IMR-90 (cell line): ENCODE results near the gene GAL3ST3. TPM values are rescaled to one million over a fixed set of nuclear protein-coding genes. Genes with fewer than 3 reads are reported as not detected.

Source experiments
- ATAC-seq: fragments of 200-7000 bp; cut with Tn5 transposase; 2 replicates; pipeline ENCODE4 v1.9.1; 2020; ENCODE audit warnings: low read depth, mild to moderate bottlenecking, moderate library complexity
- BruUV-seq: library from RNA; stranded (reverse); fragments of 400-500 nt; replicated peaks from 2 replicates; lab custom pipeline; 2021; lab: Mats Ljungman, UMichigan
- CTCF ChIA-PET: fragments of 300-600 bp; formaldehyde crosslinking; extraction: SDS; loops from one replicate; lab custom pipeline; 2021; ENCODE audit warnings: antibody characterized with exemption; lab: Yijun Ruan, JAX
- POLR2A ChIA-PET: fragments of 300-600 bp; sonication (Branson Sonifier 250); formaldehyde crosslinking; loops from one replicate; lab custom pipeline; 2022; ENCODE audit warnings: antibody characterized with exemption; ENCODE audit not compliant: unreplicated experiment; lab: Charles Lee
- DNase-seq: peaks from one replicate; pipeline ENCODE4 v3.0.0; 2013
- H2AFZ ChIP-seq: replicated peaks from 2 replicates; pipeline ENCODE3; 2013; ENCODE audit warnings: low read length, mild to moderate bottlenecking; ENCODE audit not compliant: poor library complexity
- H2AK5ac ChIP-seq: 2 replicates; pipeline ENCODE4 v1.6.1; 2013; ENCODE audit warnings: low read depth, low read length, inconsistent platforms
- H2AK9ac ChIP-seq: replicated peaks from 2 replicates; pipeline ENCODE3; 2013; ENCODE audit warnings: mild to moderate bottlenecking, low read depth, low read length, moderate library complexity; ENCODE audit not compliant: poor library complexity
- H2BK120ac ChIP-seq: 2 replicates; pipeline ENCODE4 v1.6.1; 2013; ENCODE audit warnings: low read depth, low read length, inconsistent platforms
- H2BK15ac ChIP-seq: 3 replicates; pipeline ENCODE4 v1.6.1; 2013; ENCODE audit warnings: low read depth, low read length, inconsistent platforms
- H2BK20ac ChIP-seq: 2 replicates; pipeline ENCODE4 v1.6.1; 2013; ENCODE audit warnings: low read depth, mild to moderate bottlenecking, inconsistent platforms, low read length, moderate library complexity
- H2BK5ac ChIP-seq: 2 replicates; pipeline ENCODE4 v1.6.1; 2013; ENCODE audit warnings: mild to moderate bottlenecking, low read depth, low read length, inconsistent platforms; ENCODE audit not compliant: poor library complexity, severe bottlenecking
- H3K14ac ChIP-seq: replicated peaks from 2 replicates; pipeline ENCODE4 v1.6.1; 2013; ENCODE audit warnings: low read depth, low read length, inconsistent platforms
- H3K18ac ChIP-seq: 2 replicates; pipeline ENCODE4 v1.6.1; 2013; ENCODE audit warnings: low read depth, low read length, control low read depth
- H3K23ac ChIP-seq: 2 replicates; pipeline ENCODE4 v1.6.1; 2013; ENCODE audit warnings: low read depth, low read length, inconsistent platforms
- H3K27ac ChIP-seq: 2 replicates; pipeline ENCODE4 v1.5.1; 2013; ENCODE audit warnings: mild to moderate bottlenecking, control low read depth, low read length; ENCODE audit not compliant: insufficient read depth
- H3K27me3 ChIP-seq: 2 replicates; pipeline ENCODE4 v1.6.1; 2013; ENCODE audit warnings: low read length; ENCODE audit not compliant: control insufficient read depth, insufficient read depth
- H3K36me3 ChIP-seq: 2 replicates; pipeline ENCODE4 v1.6.1; 2013; ENCODE audit warnings: low read length, mixed read lengths; ENCODE audit not compliant: control insufficient read depth, insufficient read depth
- H3K4ac ChIP-seq: 2 replicates; pipeline ENCODE4 v1.6.1; 2013; ENCODE audit warnings: low read depth, low read length, inconsistent platforms
- H3K4me1 ChIP-seq: 2 replicates; pipeline ENCODE4 v1.6.1; 2013; ENCODE audit warnings: low read length, mixed read lengths; ENCODE audit not compliant: control insufficient read depth, insufficient read depth
- H3K4me2 ChIP-seq: 2 replicates; pipeline ENCODE4 v1.6.1; 2013; ENCODE audit warnings: low read depth, mild to moderate bottlenecking, control low read depth, low read length, moderate library complexity
- H3K4me3 ChIP-seq: 2 replicates; pipeline ENCODE4 v1.5.1; 2013; ENCODE audit warnings: low read depth, mild to moderate bottlenecking, control low read depth, low read length, moderate library complexity; ENCODE audit not compliant: insufficient read depth
- H3K56ac ChIP-seq: 2 replicates; pipeline ENCODE4 v1.6.1; 2013; ENCODE audit warnings: low read length, inconsistent platforms; ENCODE audit not compliant: insufficient read depth; ENCODE audit errors: extremely low read depth
- H3K79me1 ChIP-seq, 2 experiments: 2 replicates each; pipeline ENCODE4 v1.6.1; 2013; ENCODE audit warnings: low read length in 2 of 2, inconsistent platforms in 1 of 2, low read depth in 1 of 2
- H3K9ac ChIP-seq: 2 replicates; pipeline ENCODE4 v1.6.1; 2013; ENCODE audit warnings: low read depth, low read length, control low read depth
- H3K9me1 ChIP-seq: 2 replicates; pipeline ENCODE4 v1.6.1; 2013; ENCODE audit warnings: low read length, inconsistent platforms; ENCODE audit not compliant: insufficient read depth
- H3K9me3 ChIP-seq: 2 replicates; pipeline ENCODE4 v1.6.1; 2013; ENCODE audit warnings: low read length; ENCODE audit not compliant: control insufficient read depth, insufficient read depth
- H4K20me1 ChIP-seq: 2 replicates; pipeline ENCODE4 v1.6.1; 2013; ENCODE audit warnings: low read length, inconsistent platforms; ENCODE audit not compliant: insufficient read depth
- H4K5ac ChIP-seq: 2 replicates; pipeline ENCODE4 v1.6.1; 2013; ENCODE audit warnings: mild to moderate bottlenecking, low read depth, low read length, control low read depth
- H4K8ac ChIP-seq, 2 experiments: 2 replicates each; pipeline ENCODE4 v1.6.1; 2013; ENCODE audit warnings: low read depth in 2 of 2, low read length in 2 of 2, control low read depth in 1 of 2, inconsistent platforms in 1 of 2
- H4K91ac ChIP-seq: 2 replicates; pipeline ENCODE4 v1.6.1; 2013; ENCODE audit warnings: low read depth, low read length, inconsistent platforms; ENCODE audit not compliant: insufficient read depth
- FOS ChIP-seq: fragments of 150-350 bp; IDR thresholded peaks from 2 replicates; pipeline ENCODE4 v1.6.1; 2016; ENCODE audit warnings: low read depth, low read length
- USF2 ChIP-seq: fragments of 150-350 bp; IDR thresholded peaks from 2 replicates; pipeline ENCODE4 v1.6.1; 2017; ENCODE audit warnings: mild to moderate bottlenecking, antibody characterized with exemption, low read length, low read depth
- WGBS, 2 experiments: methylation state at CpG; one replicate each; pipeline versions ENCODE4 v1.1.5 to v1.1.7; 2013; ENCODE audit warnings: missing lambda C conversion rate in 2 of 2; ENCODE audit not compliant: insufficient read length in 1 of 2; ENCODE audit errors: extremely low coverage in 2 of 2; 5-methylcytosine and 5-hydroxymethylcytosine counted together
- dilution Hi-C: fragments of 300-500 bp; cut with HindIII; formaldehyde crosslinking; loops from one replicate; pipeline ENCODE4 v1.14.3; 2018; ENCODE audit warnings: low sequenced_read_pairs; ENCODE audit not compliant: unreplicated experiment
- in situ Hi-C: fragments of 300-500 bp; cut with MboI; formaldehyde crosslinking; loops from 3 replicates; pipeline ENCODE4 v1.14.3; 2019; ENCODE audit warnings: low sequenced_read_pairs, inconsistent platforms, mixed read lengths
- intact Hi-C: fragments of 100-400 bp; cut with micrococcal nuclease; formaldehyde crosslinking; loops from 2 replicates; pipeline ENCODE4 v1.10.0; 2022
- polyA plus RNA-seq, 3 experiments: library from polyadenylated mRNA; depleted of rRNA; stranded (reverse); fragments of >200 nt; gene quantifications; 2 replicates each; pipeline ENCODE4 v1.2.3, GENCODE V29; 2012; ENCODE audit warnings: low replicate concordance in 1 of 3
- total RNA-seq: library from RNA; depleted of rRNA; stranded (reverse); fragments of >200 nt; gene quantifications from 2 replicates; pipeline ENCODE4 v1.2.3, GENCODE V29; 2012

GAL3ST3 gene
- total and polyA plus RNA-seq, 2 of the 4 experiments (the other 2 are of a cell fraction): 0.19 TPM; not detected in 1

GRCh38 chr11:66089067-66089466, 40.1 kb upstream of the GAL3ST3 start:
- no peak overlapping the region for H2BK5ac ChIP-seq

More at GRCh38 chr11:66089067-66089466, 40.1 kb upstream of the GAL3ST3 start:
- BruUV-seq: no TSS peak
- H3K23ac ChIP-seq: no peak overlapping the region
- H2AK9ac ChIP-seq: no peak overlapping the region
- H2BK120ac ChIP-seq: no peak overlapping the region
- ATAC-seq (no peak), DNase-seq (no peak)
- intact Hi-C loops (loop anchor here (10.0 kb wide), 1 partner anchor 116 kb away; no protein-coding TSS in a partner anchor), dilution Hi-C loops (no loop called here), in situ Hi-C loops (no loop called here)
- no peak overlapping the region for H3K27ac ChIP-seq
- H3K9ac ChIP-seq: no peak overlapping the region
- no peak overlapping the region for H3K18ac ChIP-seq
- TF ChIP-seq USF2 (no peak), FOS (no peak)
- no peak overlapping the region for H2BK20ac ChIP-seq
- H3K79me1 ChIP-seq: peaks cover 16 to 40% of the 10 kb centered on the region in 2 experiments
- H4K20me1 ChIP-seq: peaks cover 27% of the 10 kb centered on the region; the same call in 1 of the 2 replicates
- H3K4me2 ChIP-seq: no peak overlapping the region
- POLR2A ChIA-PET: no interaction called here
- no peak overlapping the region for H4K8ac ChIP-seq
- H3K4ac ChIP-seq: no peak overlapping the region
- no peak overlapping the region for H4K91ac ChIP-seq
- no peaks in the 10 kb centered on the region for H3K36me3 ChIP-seq
- no peak overlapping the region for H2BK15ac ChIP-seq
- peaks cover 3% of the 10 kb centered on the region; the same call in 1 of the 2 replicates for H3K4me1 ChIP-seq
- no peak overlapping the region for H3K14ac ChIP-seq
- CTCF ChIA-PET: interaction anchor here (0.6 to 1.4 kb wide), 2 partner anchors 21 to 38 kb away, joined by 3 read pairs; no protein-coding TSS in a partner anchor
- no CpG with 5 or more reads among the region's 3 CpGs for WGBS, 2 experiments
- H4K5ac ChIP-seq: no peak overlapping the region
- peaks cover 4% of the 10 kb centered on the region; the same call in 1 of the 2 replicates for H3K9me1 ChIP-seq
- no peak overlapping the region for H3K56ac ChIP-seq
- H3K9me3 ChIP-seq: no peaks in the 10 kb centered on the region
- no peak overlapping the region for H3K4me3 ChIP-seq
- no peak overlapping the region for H2AFZ ChIP-seq
- no peaks in the 10 kb centered on the region for H3K27me3 ChIP-seq
- no peak overlapping the region for H2AK5ac ChIP-seq
